Adipocyte (in vitro differentiated cells): ENCODE results near the gene SOD2.
"Not testable (repeated sequence)": the region's sequence is repeated elsewhere in the genome, so short reads cannot be mapped to it uniquely, and the experiment has no call there.

Source experiments
- DNase-seq: peaks from one replicate; pipeline ENCODE4 v3.0.0-alpha.2; 2015; ENCODE audit warnings: low read depth
- H3K27me3 ChIP-seq: replicated peaks from 2 replicates; pipeline ENCODE4 v1.7.0; 2013; ENCODE audit warnings: mild to moderate bottlenecking, low read length, moderate library complexity; ENCODE audit not compliant: control insufficient read depth, insufficient read depth
- H3K36me3 ChIP-seq: 2 replicates; pipeline ENCODE4 v1.7.0; 2013; ENCODE audit warnings: low read length, mild to moderate bottlenecking, moderate library complexity; ENCODE audit not compliant: control insufficient read depth, insufficient read depth, severe bottlenecking
- H3K4me1 ChIP-seq: 2 replicates; pipeline ENCODE4 v1.7.0; 2013; ENCODE audit warnings: mild to moderate bottlenecking, low read length, moderate library complexity; ENCODE audit not compliant: control insufficient read depth, insufficient read depth
- H3K4me3 ChIP-seq: 2 replicates; pipeline ENCODE4 v1.7.0; 2013; ENCODE audit warnings: mild to moderate bottlenecking, low read length, moderate library complexity
- H3K9ac ChIP-seq: 2 replicates; pipeline ENCODE4 v1.7.0; 2013; ENCODE audit warnings: mild to moderate bottlenecking, low read length, moderate library complexity
- H3K9me3 ChIP-seq: 2 replicates; pipeline ENCODE4 v1.7.0; 2013; ENCODE audit warnings: mild to moderate bottlenecking, low read length, moderate library complexity; ENCODE audit not compliant: control insufficient read depth

Gene SOD2

GRCh38 chr6:159715605-159716004 lies 22.6 kb upstream of the SOD2 start:
- peaks cover 38% of the 10 kb centered on the region for H3K4me1 ChIP-seq
- no peaks in the 10 kb centered on the region for H3K27me3 ChIP-seq
- peak overlapping the region; percentile 69 for H3K9ac ChIP-seq
- no peaks in the 10 kb centered on the region for H3K9me3 ChIP-seq
- no peak for DNase-seq
- no peaks in the 10 kb centered on the region for H3K36me3 ChIP-seq
- H3K4me3 ChIP-seq: peak overlapping the region; percentile 34

GRCh38 chr6:159715166-159715565 lies 22.1 kb upstream of the SOD2 start:
- Histone ChIP-seq H3K4me3 (no peak overlapping the region), H3K4me1 (peaks cover 38% of the 10 kb centered on the region), H3K9me3 (no peaks in the 10 kb centered on the region), H3K36me3 (no peaks in the 10 kb centered on the region), H3K9ac (peak overlapping the region; percentile 69), H3K27me3 (no peaks in the 10 kb centered on the region)
- no peak for DNase-seq

GRCh38 chr6:159714404-159714803 lies 21.4 kb upstream of the SOD2 start:
- Histone ChIP-seq H3K36me3 (no peaks in the 10 kb centered on the region), H3K4me3 (no peak overlapping the region), H3K9ac (peak overlapping the region; percentile 48), H3K4me1 (peaks cover 38% of the 10 kb centered on the region), H3K27me3 (no peaks in the 10 kb centered on the region), H3K9me3 (no peaks in the 10 kb centered on the region)
- no peak for DNase-seq

GRCh38 chr6:159713984-159714383 lies 20.9 kb upstream of the SOD2 start:
- no peaks in the 10 kb centered on the region for H3K9me3 ChIP-seq
- no peak overlapping the region for H3K9ac ChIP-seq
- no peak for DNase-seq
- no peaks in the 10 kb centered on the region for H3K36me3 ChIP-seq
- no peaks in the 10 kb centered on the region for H3K27me3 ChIP-seq
- H3K4me3 ChIP-seq: no peak overlapping the region
- peaks cover 38% of the 10 kb centered on the region for H3K4me1 ChIP-seq

GRCh38 chr6:159712389-159712788 lies 19.3 kb upstream of the SOD2 start:
- H3K4me1 ChIP-seq: peaks cover 30% of the 10 kb centered on the region
- not testable (repeated sequence) for H3K9me3 ChIP-seq, H3K9ac ChIP-seq, DNase-seq, H3K36me3 ChIP-seq, H3K27me3 ChIP-seq, H3K4me3 ChIP-seq

- peaks cover 14% of the 10 kb centered on the region for H3K4me1 ChIP-seq
- H3K9me3 ChIP-seq, H3K36me3 ChIP-seq, H3K9ac ChIP-seq, DNase-seq, H3K4me3 ChIP-seq, H3K27me3 ChIP-seq: not testable (repeated sequence)
Measured at GRCh38 chr6:159710603-159711002, 17.6 kb upstream of the SOD2 start.

GRCh38 chr6:159701413-159701999 lies 8.5 kb upstream of the SOD2 start:
- H3K36me3 ChIP-seq: peaks cover 8% of the 10 kb centered on the region
- peak overlapping the region; percentile 78 for H3K9ac ChIP-seq
- H3K4me3 ChIP-seq: no peak overlapping the region
- peaks cover 4% of the 10 kb centered on the region for H3K9me3 ChIP-seq
- DNase-seq: peak; percentile 88
- no peaks in the 10 kb centered on the region for H3K27me3 ChIP-seq
- peaks cover 19% of the 10 kb centered on the region for H3K4me1 ChIP-seq

- H3K4me3 ChIP-seq: peak overlapping the region; percentile 2
- H3K4me1 ChIP-seq: peaks cover 19% of the 10 kb centered on the region
- H3K36me3 ChIP-seq: peaks cover 8% of the 10 kb centered on the region
- peak; percentile 30 for DNase-seq
- no peaks in the 10 kb centered on the region for H3K27me3 ChIP-seq
- peak overlapping the region; percentile 78 for H3K9ac ChIP-seq
- H3K9me3 ChIP-seq: peaks cover 4% of the 10 kb centered on the region
Measured at GRCh38 chr6:159700970-159701369, 7.9 kb upstream of the SOD2 start.

GRCh38 chr6:159695984-159696383 lies 2.9 kb upstream of the SOD2 start:
- Histone ChIP-seq H3K9ac (no peak overlapping the region), H3K4me3 (no peak overlapping the region), H3K27me3 (no peaks in the 10 kb centered on the region), H3K4me1 (peaks cover 34% of the 10 kb centered on the region), H3K9me3 (no peaks in the 10 kb centered on the region), H3K36me3 (peaks cover 13% of the 10 kb centered on the region)
- no peak for DNase-seq

- no peaks in the 10 kb centered on the region for H3K27me3 ChIP-seq
- peak; percentile 27 for DNase-seq
- peak overlapping the region; percentile 89 for H3K4me3 ChIP-seq
- H3K36me3 ChIP-seq: peaks cover 20% of the 10 kb centered on the region
- H3K9ac ChIP-seq: peak overlapping the region; percentile 94
- peaks cover 47% of the 10 kb centered on the region for H3K4me1 ChIP-seq
- H3K9me3 ChIP-seq: no peaks in the 10 kb centered on the region
Measured at GRCh38 chr6:159693894-159694545, 979 bp upstream of the SOD2 start.

GRCh38 chr6:159692303-159693127 lies 526 bp downstream of the SOD2 start:
- Histone ChIP-seq H3K4me3 (peak overlapping the region; percentile 88), H3K36me3 (peaks cover 34% of the 10 kb centered on the region), H3K9me3 (no peaks in the 10 kb centered on the region), H3K9ac (peak overlapping the region; percentile 94), H3K4me1 (peaks cover 60% of the 10 kb centered on the region), H3K27me3 (no peaks in the 10 kb centered on the region)
- peak; percentile 68 for DNase-seq
